Activated CD8-positive, alpha-beta memory T cell treated with anti-CD3 and anti-CD28 coated beads for 4 hours (primary cell): Measurements from ENCODE around the gene EFCAB6.

Experiments used
- DNase-seq, 2 donors: peaks; one replicate each; pipeline ENCODE4 v3.0.0-alpha.2; 2020; ENCODE audit warnings: low read depth in 2 of 2

The EFCAB6 gene

GRCh38 chr22:43530349-43531201 lies 281.5 kb downstream of the EFCAB6 start:
- no peak for DNase-seq

GRCh38 chr22:43529934-43530333 lies 282.2 kb downstream of the EFCAB6 start:
- DNase-seq, result no peak

- no peak for DNase-seq
These were observed 282.6 kb downstream of the EFCAB6 start for GRCh38 chr22:43529461-43529860.

GRCh38 chr22:43528601-43529360 lies 283.3 kb downstream of the EFCAB6 start:
- no peak for DNase-seq

GRCh38 chr22:43526946-43527345 lies 285.2 kb downstream of the EFCAB6 start:
- no peak for DNase-seq

GRCh38 chr22:43526117-43526655 lies 285.9 kb downstream of the EFCAB6 start:
- DNase-seq, result no peak

- no peak for DNase-seq
These were observed 290.4 kb downstream of the EFCAB6 start for GRCh38 chr22:43521716-43522115.

- no peak for DNase-seq
These were observed 291.5 kb downstream of the EFCAB6 start for GRCh38 chr22:43520632-43521039.

- no peak for DNase-seq
These were observed 295.0 kb downstream of the EFCAB6 start for GRCh38 chr22:43516996-43517635.

GRCh38 chr22:43516386-43516785 lies 295.7 kb downstream of the EFCAB6 start:
- no peak for DNase-seq

- DNase-seq, result no peak
These were observed 296.2 kb downstream of the EFCAB6 start for GRCh38 chr22:43515902-43516301.

- DNase-seq, result no peak
These were observed 296.7 kb downstream of the EFCAB6 start for GRCh38 chr22:43515411-43515810.

GRCh38 chr22:43514476-43515157 lies 297.5 kb downstream of the EFCAB6 start:
- no peak for DNase-seq

- DNase-seq, result no peak
These were observed 299.8 kb downstream of the EFCAB6 start for GRCh38 chr22:43512279-43512678.

GRCh38 chr22:43511276-43511910 lies 300.7 kb downstream of the EFCAB6 start:
- DNase-seq, result no peak

GRCh38 chr22:43510281-43511070 lies 301.6 kb downstream of the EFCAB6 start:
- no peak for DNase-seq

- DNase-seq, result no peak
These were observed 302.8 kb downstream of the EFCAB6 start for GRCh38 chr22:43509337-43509736.

GRCh38 chr22:43508489-43508888 lies 303.6 kb downstream of the EFCAB6 start:
- DNase-seq, result no peak

- no peak for DNase-seq
These were observed 304.9 kb downstream of the EFCAB6 start for GRCh38 chr22:43507235-43507634.

GRCh38 chr22:43506487-43506886 lies 305.6 kb downstream of the EFCAB6 start:
- no peak for DNase-seq
